ENCODE measurements around the gene ZNF445. TPM values are rescaled to one million over a fixed set of nuclear protein-coding genes. Genes with fewer than 3 reads are reported as not detected.

The ZNF445 gene
- total and polyA plus RNA-seq, 2 of the 8 experiments (the other 6 are each of a cell fraction or from before 2014, with no cell fraction given): 3.3 to 26.3 TPM

DNA sequence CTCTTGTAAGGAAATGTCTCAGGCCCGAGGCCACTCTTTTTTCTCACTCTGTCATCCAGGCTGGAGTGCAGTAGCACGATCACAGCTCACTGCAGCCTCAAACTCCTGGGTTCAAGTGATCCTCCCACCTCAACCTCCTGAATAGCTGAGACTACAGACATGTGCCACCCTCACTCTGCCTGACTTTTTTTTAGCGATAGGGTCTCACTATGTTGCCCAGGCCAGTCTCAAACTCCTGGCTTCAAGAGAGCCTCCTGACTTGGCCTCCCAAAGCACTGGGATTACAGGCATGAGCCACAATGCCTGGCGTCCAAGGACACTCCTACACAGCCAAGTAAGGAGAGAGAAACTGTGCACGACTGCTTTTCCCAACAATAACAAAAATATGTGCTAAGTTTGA lies 7.6 kb downstream of the ZNF445 start (continued):
- TF ChIP-seq TAF7 (optimal IDR thresholded peaks at IDR 0.05; ENCODE audit: borderline replicate concordance, low read depth, low read length) (no peak), YY1 (IDR thresholded peaks at IDR 0.05; ENCODE audit: low read depth, low read length) (no peak), KDM4A (IDR thresholded peaks at IDR 0.05; ENCODE audit: low read depth, low read length, severe bottlenecking) (no peak)
